ENCODE data around the gene FKBP5. TPM values are rescaled to one million over a fixed set of nuclear protein-coding genes. Genes with fewer than 3 reads are reported as not detected.

FKBP5 gene
- total RNA-seq, 4 donors from 2014 or later: 453 to 676 (median 478) TPM

DNA sequence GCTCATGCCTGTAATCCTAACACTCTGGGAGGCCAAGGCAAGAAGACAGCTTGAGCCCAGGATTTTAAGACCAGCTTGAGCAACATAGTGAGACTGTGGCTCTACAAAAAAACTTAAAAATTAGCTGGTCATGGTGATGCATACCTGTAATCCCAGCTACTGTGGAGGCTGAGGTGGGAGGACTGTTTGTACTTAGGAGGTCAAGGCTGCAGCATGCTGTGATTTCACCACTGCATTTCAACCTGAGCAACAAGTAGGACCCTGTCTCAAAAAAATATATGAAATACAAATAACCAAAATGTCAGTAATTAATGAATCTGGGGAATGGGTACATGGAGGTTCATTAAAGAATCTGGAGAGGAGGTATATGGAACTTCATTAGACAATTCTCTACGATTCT is 9.9 kb downstream of the FKBP5 start:
- Histone ChIP-seq H3K27ac (no peak overlapping the region), H3K4me3 (no peak overlapping the region), H3K27me3 (no peaks in the 10 kb centered on the region), H3K4me1 (peaks cover 29 to 100% (median 32%) of the 10 kb centered on the region in 3 donors), H3K9me3 (no peaks in the 10 kb centered on the region), H3K36me3 (peaks cover 0 to 70% of the 10 kb centered on the region in 2 donors)
- ATAC-seq: no peak
- WGBS, 2 donors (ENCODE audit: low coverage in 1 of 2): 100% methylated on average over 1 of the region's 1 CpG
- TF ChIP-seq, protein P1, sequence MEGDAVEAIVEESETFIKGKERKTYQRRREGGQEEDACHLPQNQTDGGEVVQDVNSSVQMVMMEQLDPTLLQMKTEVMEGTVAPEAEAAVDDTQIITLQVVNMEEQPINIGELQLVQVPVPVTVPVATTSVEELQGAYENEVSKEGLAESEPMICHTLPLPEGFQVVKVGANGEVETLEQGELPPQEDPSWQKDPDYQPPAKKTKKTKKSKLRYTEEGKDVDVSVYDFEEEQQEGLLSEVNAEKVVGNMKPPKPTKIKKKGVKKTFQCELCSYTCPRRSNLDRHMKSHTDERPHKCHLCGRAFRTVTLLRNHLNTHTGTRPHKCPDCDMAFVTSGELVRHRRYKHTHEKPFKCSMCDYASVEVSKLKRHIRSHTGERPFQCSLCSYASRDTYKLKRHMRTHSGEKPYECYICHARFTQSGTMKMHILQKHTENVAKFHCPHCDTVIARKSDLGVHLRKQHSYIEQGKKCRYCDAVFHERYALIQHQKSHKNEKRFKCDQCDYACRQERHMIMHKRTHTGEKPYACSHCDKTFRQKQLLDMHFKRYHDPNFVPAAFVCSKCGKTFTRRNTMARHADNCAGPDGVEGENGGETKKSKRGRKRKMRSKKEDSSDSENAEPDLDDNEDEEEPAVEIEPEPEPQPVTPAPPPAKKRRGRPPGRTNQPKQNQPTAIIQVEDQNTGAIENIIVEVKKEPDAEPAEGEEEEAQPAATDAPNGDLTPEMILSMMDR (IDR thresholded peaks at IDR 0.05): no peak
- TF ChIP-seq POLR2A (IDR thresholded peaks at IDR 0.05) (no peak), POLR2AphosphoS5 (IDR thresholded peaks at IDR 0.05) (no peak), EP300 (IDR thresholded peaks at IDR 0.05) (no peak)

DNA sequence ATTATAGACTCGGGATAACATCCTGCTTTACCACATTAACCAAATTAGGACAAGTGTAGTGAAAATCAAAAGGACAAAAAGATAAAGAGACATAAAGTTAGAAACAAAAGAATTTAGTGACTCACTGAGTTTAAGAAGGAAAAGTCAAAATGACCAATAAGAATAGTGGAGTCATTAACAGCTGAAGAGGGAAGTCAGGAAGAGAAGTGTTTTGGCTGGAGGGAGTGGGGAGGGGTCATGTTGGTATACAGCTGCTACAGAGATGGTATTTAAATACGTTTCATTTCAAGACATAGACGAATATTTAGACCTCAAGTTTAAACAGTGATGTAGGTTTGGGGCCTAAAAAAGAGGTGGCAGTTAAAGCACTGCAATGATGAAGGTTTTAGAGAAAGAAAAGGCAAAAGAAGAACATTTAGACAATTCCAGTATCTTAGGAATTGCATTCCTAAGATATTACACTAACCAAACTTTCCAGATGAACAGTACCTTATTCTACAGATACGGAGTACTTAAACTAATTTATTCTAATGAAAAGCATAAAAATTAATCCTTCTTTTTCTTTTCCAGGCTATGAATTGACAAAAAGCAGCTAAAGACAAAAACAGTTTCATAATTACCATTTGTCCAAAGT is 10.6 kb downstream of the FKBP5 start:
- H3K4me1 ChIP-seq: peaks cover 32 to 100% (median 34%) of the 10 kb centered on the region in 3 donors

DNA sequence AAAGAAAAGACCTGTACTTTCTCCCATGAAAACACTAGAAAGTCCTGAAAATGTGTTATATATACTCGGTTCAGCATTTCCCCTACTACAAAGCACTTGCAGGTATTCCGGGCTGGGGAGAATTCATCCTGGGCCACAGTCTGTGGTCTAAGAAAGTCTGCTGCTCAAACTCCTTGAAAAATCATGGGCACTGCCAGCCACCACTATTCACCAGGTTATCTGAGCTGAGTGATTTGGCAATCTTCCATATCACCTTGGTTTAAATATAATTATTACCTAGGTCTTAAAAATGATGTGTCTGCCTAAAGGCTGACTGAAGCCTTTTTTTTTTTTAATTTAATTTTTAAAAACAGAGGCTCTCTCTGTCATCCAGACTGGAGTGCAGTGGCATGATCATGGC is 11.3 kb downstream of the FKBP5 start:
- no peaks in the 10 kb centered on the region for H3K27me3 ChIP-seq
- TF ChIP-seq POLR2A (IDR thresholded peaks at IDR 0.05) (no peak), POLR2AphosphoS5 (IDR thresholded peaks at IDR 0.05) (no peak), EP300 (IDR thresholded peaks at IDR 0.05) (no peak)
- TF ChIP-seq, protein P1 (IDR thresholded peaks at IDR 0.05): no peak
- no peak overlapping the region for H3K27ac ChIP-seq
- ATAC-seq: no peak
- H3K36me3 ChIP-seq: peaks cover 0 to 63% of the 10 kb centered on the region in 2 donors
- H3K9me3 ChIP-seq: no peaks in the 10 kb centered on the region
- 100% methylated on average over 2 of the region's 2 CpGs for WGBS, 2 donors (ENCODE audit: low coverage in 1 of 2)
- H3K4me1 ChIP-seq: peaks cover 34 to 100% (median 34%) of the 10 kb centered on the region in 3 donors
- H3K4me3 ChIP-seq: no peak overlapping the region

More for the DNA sequence above, 10.6 kb downstream of the FKBP5 start:
- Histone ChIP-seq H3K36me3 (peaks cover 0 to 66% of the 10 kb centered on the region in 2 donors), H3K27me3 (no peaks in the 10 kb centered on the region), H3K27ac (no peak overlapping the region), H3K4me3 (no peak overlapping the region), H3K9me3 (no peaks in the 10 kb centered on the region)
- no peak for ATAC-seq
- no peak for TF ChIP-seq POLR2AphosphoS5 (IDR thresholded peaks at IDR 0.05)
- no peak for TF ChIP-seq POLR2A (IDR thresholded peaks at IDR 0.05)
- TF ChIP-seq EP300 (IDR thresholded peaks at IDR 0.05): no peak
- TF ChIP-seq, protein P1 (IDR thresholded peaks at IDR 0.05): no peak
- 49 to 59% methylated on average over 4 of the region's 4 CpGs for WGBS, 2 donors (ENCODE audit: low coverage in 1 of 2)

DNA sequence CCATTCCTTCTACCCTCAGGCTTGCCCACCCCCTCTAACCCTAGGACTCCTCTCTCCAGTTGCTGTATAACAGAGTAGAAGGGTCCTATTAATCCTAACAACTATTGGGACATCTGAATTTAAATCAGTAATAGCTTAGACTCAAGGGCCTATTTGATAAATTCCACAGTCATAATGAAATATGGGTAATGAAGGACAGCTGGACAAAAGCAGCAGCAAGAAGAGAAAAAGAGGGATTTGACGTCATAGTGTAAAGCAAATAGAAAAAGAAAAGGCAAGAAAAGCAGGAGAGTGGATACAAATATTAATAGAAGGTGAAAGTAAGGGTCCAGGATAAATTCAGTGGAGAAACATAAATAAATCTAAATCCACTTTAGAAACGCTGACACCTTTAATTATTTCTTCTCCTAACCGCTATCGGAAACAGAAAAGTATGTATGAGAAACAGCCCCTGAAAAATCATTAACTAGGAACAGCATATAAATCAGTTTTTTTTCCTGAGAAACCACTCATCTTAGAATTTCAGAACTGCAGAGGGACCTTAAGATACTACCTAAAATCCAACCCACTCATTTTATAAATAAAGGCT is 12.8 kb downstream of the FKBP5 start:
- no peak for ATAC-seq
- H3K9me3 ChIP-seq: no peaks in the 10 kb centered on the region
- peaks cover 30 to 98% (median 30%) of the 10 kb centered on the region in 3 donors for H3K4me1 ChIP-seq
- WGBS, 2 donors (ENCODE audit: low coverage in 1 of 2): 71 to 87% methylated on average over 4 of the region's 4 CpGs
- H3K4me3 ChIP-seq: peak overlapping the region; percentile 3 to 15
- no peaks in the 10 kb centered on the region for H3K27me3 ChIP-seq
- H3K27ac ChIP-seq: no peak overlapping the region
- TF ChIP-seq EP300 (IDR thresholded peaks at IDR 0.05) (no peak), POLR2A (IDR thresholded peaks at IDR 0.05) (no peak), POLR2AphosphoS5 (IDR thresholded peaks at IDR 0.05) (no peak)
- TF ChIP-seq, protein P1 (IDR thresholded peaks at IDR 0.05): no peak
- H3K36me3 ChIP-seq: peaks cover 0 to 66% of the 10 kb centered on the region in 2 donors

DNA sequence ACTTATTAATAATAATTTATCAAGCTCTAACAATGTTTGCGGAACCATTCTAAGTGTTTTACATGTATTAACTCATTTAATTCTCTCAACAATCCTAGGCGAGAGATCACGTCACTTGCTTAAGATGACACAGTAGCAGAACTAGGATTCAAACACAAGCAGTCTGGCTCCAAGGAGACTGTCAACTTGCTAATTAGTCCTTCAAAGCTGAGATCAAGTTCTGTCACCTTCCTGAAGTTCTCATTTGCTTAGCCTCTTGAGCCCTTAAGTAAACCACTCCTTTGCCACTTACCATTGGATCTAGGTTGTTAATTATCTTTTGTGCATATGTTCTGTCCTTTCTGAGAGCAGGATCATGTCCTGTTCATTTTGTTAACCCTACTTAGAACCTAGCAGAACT is 14.1 kb downstream of the FKBP5 start:
- Histone ChIP-seq H3K27ac (no peak overlapping the region), H3K9me3 (no peaks in the 10 kb centered on the region), H3K36me3 (peaks cover 0 to 69% of the 10 kb centered on the region in 2 donors), H3K27me3 (no peaks in the 10 kb centered on the region), H3K4me1 (peaks cover 27 to 98% (median 30%) of the 10 kb centered on the region in 3 donors), H3K4me3 (peak overlapping the region in 1 of 2 donors; percentile 10)
- WGBS, 2 donors (ENCODE audit: low coverage in 1 of 2): 91 to 98% methylated on average over 3 of the region's 3 CpGs
- TF ChIP-seq POLR2A (IDR thresholded peaks at IDR 0.05) (no peak), POLR2AphosphoS5 (IDR thresholded peaks at IDR 0.05) (no peak), EP300 (IDR thresholded peaks at IDR 0.05) (no peak)
- TF ChIP-seq, protein P1 (IDR thresholded peaks at IDR 0.05): no peak
- no peak for ATAC-seq

Data from gastroesophageal sphincter (tissue), 4 donors.